Fibroblast of villous mesenchyme (primary cell): ENCODE measurements around the gene NKAIN1. TPM values are rescaled to one million over a fixed set of nuclear protein-coding genes. Genes with fewer than 3 reads are reported as not detected.

Source experiments
- DNase-seq: peaks from one replicate; pipeline ENCODE4 v3.0.0-alpha.2; 2010; ENCODE audit warnings: low read depth
- H3K4me3 ChIP-seq: 2 replicates; pipeline ENCODE4 v1.5.1; 2011; ENCODE audit warnings: low read depth, mild to moderate bottlenecking, low read length
- total RNA-seq: library from RNA; depleted of rRNA; stranded (reverse); fragments of >200 nt; gene quantifications from 2 replicates; pipeline ENCODE4 v1.2.3, GENCODE V29; 2012
- TF ChIP-seq, protein P1 (sequence below): IDR thresholded peaks from 2 replicates; pipeline ENCODE4 v1.5.1; 2012; ENCODE audit warnings: low read depth, mild to moderate bottlenecking, low read length; ENCODE audit not compliant: insufficient read depth

The NKAIN1 gene
- total RNA-seq, 1 donor, result not detected

DNA sequence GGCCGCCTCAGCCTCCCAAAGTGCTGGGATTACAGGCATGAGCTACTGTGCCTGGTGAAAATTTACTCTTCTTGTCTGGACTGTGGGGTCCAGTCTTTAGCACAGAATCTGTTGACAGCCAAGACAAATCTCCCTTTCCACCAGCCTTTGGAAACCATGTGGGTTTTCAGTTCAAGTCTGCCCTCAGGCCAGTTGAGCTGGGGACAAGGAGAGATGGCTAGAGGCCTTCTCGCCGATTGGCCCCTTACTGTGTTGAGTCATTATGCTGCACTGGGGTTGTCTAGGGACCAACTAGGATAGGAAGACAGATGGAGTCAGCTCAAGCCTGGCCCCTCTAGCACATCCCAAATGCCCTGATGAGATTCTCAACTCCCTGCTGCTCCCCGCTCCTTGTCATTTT, 8.6 kb upstream of the NKAIN1 start:
- DNase-seq, result no peak
- no peak overlapping the region for H3K4me3 ChIP-seq
- TF ChIP-seq, protein P1, sequence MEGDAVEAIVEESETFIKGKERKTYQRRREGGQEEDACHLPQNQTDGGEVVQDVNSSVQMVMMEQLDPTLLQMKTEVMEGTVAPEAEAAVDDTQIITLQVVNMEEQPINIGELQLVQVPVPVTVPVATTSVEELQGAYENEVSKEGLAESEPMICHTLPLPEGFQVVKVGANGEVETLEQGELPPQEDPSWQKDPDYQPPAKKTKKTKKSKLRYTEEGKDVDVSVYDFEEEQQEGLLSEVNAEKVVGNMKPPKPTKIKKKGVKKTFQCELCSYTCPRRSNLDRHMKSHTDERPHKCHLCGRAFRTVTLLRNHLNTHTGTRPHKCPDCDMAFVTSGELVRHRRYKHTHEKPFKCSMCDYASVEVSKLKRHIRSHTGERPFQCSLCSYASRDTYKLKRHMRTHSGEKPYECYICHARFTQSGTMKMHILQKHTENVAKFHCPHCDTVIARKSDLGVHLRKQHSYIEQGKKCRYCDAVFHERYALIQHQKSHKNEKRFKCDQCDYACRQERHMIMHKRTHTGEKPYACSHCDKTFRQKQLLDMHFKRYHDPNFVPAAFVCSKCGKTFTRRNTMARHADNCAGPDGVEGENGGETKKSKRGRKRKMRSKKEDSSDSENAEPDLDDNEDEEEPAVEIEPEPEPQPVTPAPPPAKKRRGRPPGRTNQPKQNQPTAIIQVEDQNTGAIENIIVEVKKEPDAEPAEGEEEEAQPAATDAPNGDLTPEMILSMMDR, result no peak

DNA sequence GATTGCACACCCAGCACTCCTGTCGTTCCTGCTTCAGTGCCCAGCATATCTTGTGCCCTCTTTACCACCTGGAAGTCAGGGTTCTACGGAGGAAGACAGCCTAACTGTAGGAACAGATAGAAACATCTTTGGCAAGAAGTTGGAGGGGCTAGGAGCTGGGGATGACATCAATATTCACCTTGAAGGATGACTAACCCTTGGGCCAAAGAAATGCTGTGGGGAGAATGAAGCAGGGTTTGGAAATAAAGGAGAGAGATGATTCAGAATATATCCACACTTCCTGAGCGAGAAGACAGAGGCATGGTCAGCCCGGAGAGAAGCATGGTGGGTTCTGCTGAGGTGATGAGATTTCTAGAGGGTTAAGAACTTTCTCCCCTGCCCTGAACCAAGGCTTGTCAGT, 4.6 kb upstream of the NKAIN1 start:
- DNase-seq, result no peak
- TF ChIP-seq, protein P1, result no peak
- H3K4me3 ChIP-seq, result no peak overlapping the region

DNA sequence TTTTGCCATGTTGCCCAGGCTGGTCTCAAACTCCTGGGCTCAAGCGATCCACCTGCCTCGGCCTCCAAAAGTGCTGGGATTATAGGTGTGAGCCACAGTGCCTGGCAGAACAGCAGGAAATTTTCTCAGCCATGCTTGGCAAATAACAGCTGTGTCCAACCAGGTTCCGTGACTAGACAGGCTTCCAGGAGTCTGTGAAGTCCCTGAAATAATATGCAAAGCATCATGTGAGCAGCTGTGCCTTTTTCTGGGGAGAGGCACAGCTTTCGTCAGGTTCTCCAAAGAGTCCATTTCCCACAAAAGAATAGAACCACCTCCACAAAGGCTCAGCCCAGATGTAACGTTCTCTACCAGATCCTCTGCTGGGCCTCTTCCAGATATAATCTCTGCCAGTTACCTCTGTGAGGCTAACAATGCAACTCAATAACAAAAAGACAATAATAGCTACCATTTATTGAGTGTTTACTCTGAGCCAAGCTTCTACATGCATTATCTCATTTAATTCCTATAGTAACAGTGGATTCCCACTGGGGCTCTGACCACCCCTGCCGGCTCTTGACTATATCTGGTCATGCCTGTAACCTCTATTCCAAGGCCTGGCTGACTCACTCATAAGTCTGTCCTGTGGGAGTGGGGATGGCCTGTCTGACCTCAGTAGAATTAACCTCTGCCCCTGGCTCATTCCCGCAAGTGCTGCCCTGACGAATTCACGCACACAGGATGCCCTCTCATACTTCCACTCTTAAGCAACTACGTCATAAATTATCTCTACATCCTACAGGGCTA, 4.0 kb upstream of the NKAIN1 start:
- H3K4me3 ChIP-seq, result no peak overlapping the region
- TF ChIP-seq, protein P1, result no peak
- DNase-seq, result peak; percentile 69

DNA sequence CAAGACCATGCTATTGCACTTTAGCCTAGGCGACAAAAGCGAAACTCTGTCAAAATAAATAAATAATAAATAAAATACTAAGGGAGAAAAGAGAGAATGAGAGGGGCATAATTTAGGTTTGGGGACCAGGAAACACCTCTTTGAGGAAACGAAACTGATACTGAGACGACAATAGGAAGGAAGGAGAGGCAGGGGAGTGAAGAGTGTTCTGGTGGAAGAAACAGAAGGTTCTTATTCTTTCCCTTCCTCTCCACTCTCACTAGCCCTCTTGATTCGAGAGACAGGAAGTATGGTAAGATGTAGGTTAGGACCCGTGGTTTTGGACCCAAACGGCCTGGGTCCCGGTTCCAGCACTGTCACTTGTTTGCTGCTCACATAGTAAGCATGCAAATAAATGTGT, 1.6 kb upstream of the NKAIN1 start:
- TF ChIP-seq, protein P1, result no peak
- no peak for DNase-seq
- H3K4me3 ChIP-seq, result no peak overlapping the region

DNA sequence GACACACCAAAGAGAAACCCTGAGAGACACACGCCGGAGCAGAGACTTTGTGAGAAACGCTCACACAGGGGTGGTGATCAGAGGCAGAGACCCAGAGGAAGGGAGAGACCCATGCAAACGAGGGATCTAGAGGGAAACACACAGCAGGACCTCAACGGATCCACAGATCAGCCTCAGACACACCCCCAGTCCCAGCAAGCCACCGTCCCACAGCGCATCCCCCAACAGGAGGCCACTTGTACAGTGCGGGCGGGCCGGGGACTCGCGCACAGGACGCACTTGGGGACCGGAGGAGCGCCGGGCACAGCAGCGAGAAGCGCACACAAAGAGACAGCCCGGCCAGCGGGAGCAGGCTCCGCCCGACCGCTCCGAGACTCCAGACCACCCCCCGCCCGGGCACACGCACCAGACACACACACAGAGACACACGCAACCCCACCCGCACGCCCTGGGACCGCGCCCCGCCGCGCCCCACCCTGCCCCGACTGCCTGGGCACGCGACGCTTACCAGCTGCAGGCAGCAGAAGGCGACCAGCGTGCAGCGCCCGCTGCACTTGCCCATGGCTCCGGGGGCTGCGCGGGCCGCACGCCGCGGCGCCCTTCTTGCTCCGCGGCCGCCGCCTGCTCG, 587 bp downstream of the NKAIN1 start:
- H3K4me3 ChIP-seq, result peak overlapping the region; percentile 33
- TF ChIP-seq, protein P1, result no peak
- peak; percentile 11 for DNase-seq

DNA sequence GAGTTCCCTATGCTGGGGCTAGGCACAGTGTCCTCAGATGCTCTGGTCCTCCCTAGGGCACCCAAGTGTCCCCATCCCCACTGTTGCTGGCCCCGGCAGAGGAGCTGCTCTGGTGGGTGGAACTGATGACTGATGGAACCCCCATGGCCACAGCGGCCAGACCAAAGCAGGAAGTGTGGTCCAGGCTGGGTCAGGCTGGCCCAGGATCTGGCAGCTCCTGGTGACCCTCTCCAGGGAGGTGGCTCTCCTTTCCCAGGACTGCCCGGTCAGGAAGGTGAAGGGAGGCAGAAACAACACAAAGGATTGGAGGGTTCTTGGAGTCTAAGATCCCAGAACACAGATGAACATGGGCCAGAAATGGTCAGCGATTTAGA, 1.1 kb downstream of the NKAIN1 start:
- DNase-seq, result no peak
- H3K4me3 ChIP-seq, result no peak overlapping the region

More for the DNA sequence above, 1.1 kb downstream of the NKAIN1 start:
- TF ChIP-seq, protein P1, result no peak
